HG03354 (cell line): ENCODE measurements around the gene HNRNPR.
A peak's percentile ranks its signal among the peaks of the same experiment; 100 is the strongest.

Experiments
- ATAC-seq: cut with Tn5 transposase; IDR thresholded peaks from one replicate; pipeline ENCODE4 v1.9.1; 2021; ENCODE audit warnings: mild to moderate bottlenecking; ENCODE audit not compliant: unreplicated experiment, poor library complexity, severe bottlenecking

The HNRNPR gene

GRCh38 chr1:23370330-23370708, 26.2 kb upstream of the HNRNPR start:
- no peak for ATAC-seq

DNA sequence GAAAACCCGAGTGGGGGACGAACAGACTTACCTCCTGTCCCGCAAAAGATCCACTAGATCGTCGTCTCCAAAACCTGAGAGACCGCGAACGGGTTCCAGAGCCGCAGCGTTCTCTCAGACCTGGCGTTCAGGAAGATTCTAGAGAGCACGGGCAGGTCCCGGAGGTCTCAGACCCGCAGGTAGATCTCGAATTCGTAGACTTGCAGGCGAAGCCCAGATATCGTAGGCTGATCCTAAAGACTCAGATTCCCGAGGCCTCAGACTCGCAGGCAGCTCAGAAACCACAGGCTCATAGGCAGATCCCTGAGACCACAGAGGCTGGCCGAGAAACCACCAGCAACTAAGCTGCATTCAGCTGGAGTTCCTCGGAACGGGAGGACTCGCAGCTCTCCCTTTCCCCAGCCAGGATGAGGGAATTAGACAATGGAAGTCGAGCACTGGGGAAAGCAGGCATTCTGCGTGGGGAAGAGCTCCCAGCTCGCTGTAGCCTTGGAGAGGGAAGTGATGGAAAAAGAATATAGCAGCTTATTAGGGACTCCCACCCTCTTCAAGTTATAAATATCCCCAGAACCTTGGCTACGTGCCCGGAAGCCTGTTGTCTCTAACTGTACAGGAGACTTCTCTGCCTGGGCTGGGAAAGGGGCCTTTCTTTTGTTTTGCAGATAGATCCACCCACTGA, 25.4 kb upstream of the HNRNPR start, which contains the start of gene ZNF436:
ZNF436 (minus strand) TSS at position 502 of the 679 bp plus-strand sequence. CDS start 1,831 bp downstream, outside the sequence.
- ATAC-seq: no peak

- peak; percentile 75 for ATAC-seq
These were observed 24.7 kb upstream of the HNRNPR start for GRCh38 chr1:23368562-23369334.

DNA sequence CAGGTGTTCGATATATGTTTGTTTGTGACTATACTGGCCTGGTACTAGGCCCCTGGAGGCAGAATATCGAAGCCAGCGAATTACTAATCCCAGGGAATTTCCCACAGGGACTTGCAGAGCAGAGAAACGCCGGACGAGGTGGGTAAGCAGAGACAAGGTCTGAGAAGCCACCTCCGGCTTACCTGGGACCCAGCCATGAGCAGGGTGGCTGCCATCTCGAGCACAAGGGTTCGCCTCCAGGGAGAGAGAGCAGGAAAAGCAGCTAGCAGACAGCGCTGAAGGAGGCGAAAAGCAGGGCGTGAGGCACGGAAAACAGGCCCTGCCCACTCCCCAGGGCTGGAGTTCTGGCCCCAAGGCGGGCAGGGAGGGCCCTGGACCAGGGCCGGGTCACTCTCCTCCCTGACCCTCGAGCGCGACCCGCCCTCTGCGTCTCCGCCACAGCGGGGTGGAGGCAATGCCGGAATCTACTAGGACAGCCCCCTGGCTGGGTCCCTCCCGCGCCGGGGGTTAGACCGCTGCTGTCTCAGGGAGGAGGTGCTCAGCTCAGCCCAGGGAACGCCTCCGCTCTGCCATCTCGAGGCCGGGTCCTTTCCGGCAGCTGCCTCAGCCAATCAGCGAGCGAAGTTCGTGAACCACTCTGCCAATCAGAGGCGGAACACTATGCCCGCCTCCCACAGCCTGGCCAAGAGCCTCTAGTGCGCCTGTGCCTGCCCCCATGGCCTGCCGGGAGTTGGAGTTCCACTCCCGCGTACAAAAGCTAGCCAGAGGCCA, 23.9 kb upstream of the HNRNPR start:
- peak; percentile 91 for ATAC-seq

GRCh38 chr1:23367451-23367790, 23.3 kb upstream of the HNRNPR start:
- no peak for ATAC-seq

GRCh38 chr1:23366598-23366997, 22.5 kb upstream of the HNRNPR start:
- no peak for ATAC-seq

- ATAC-seq: no peak
These were observed 22.1 kb upstream of the HNRNPR start for GRCh38 chr1:23366146-23366545.

GRCh38 chr1:23362218-23362713, 18.2 kb upstream of the HNRNPR start:
- no peak for ATAC-seq

DNA sequence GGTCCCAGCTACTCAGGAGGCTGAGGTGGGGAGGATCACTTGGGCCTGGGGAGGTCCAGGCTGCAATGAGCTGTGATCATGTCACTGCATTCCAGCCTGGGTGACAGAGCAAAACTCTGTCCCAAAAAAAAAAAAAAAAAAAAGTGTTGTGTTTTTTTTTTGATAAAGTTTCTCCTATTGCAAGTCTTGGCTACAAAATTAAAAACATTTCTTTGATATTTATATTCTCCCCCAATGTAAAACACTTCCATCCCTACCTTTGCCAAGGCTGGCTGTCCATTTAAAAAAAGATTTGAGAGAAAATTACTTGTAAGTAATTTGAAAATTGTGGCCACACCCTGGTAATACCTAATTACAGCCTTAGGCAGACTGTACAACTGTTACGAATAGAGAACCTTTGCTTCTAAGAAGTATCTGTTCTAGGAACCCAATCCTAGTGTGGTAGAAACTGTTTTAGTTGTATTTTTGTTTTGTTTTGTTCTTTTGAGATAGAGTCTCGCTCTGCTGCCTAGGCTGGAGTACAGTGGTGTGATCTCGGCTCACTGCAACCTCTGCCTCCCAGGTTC, 14.3 kb upstream of the HNRNPR start:
- no peak for ATAC-seq

- no peak for ATAC-seq
These were observed 13.2 kb upstream of the HNRNPR start for GRCh38 chr1:23357138-23357908.

DNA sequence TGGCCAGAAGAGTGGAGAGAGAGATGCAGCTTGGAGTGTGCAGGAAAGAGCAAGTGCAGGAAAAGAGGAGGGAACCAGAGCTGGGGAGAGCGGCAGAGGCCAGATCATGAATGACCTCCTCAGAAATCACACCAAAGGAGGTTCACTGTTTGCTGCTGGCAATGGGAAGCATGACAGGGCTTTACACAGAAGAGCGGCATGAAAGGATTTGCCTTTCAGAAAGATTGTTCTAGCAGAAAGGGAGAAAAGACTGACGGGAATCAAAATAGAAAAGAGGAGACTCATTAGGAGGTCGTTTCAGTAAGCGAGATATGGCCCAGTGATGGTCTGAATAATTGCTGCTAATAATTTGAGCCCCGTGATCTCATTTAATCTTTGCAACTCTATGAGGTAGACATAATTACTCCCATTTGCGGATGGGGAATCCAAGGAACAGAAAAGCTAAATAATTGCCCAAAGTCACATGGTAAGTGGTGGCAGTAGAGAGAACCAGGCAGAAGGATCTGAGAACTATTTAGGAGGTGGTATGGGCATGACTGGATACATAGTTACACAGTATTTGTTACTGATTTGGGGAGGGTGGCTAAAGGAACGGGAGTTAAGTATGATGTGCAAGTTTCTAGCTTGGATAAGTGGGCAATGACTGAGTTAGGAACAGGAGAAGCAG, 12.5 kb upstream of the HNRNPR start:
- no peak for ATAC-seq

GRCh38 chr1:23354245-23354644, 10.2 kb upstream of the HNRNPR start:
- no peak for ATAC-seq

DNA sequence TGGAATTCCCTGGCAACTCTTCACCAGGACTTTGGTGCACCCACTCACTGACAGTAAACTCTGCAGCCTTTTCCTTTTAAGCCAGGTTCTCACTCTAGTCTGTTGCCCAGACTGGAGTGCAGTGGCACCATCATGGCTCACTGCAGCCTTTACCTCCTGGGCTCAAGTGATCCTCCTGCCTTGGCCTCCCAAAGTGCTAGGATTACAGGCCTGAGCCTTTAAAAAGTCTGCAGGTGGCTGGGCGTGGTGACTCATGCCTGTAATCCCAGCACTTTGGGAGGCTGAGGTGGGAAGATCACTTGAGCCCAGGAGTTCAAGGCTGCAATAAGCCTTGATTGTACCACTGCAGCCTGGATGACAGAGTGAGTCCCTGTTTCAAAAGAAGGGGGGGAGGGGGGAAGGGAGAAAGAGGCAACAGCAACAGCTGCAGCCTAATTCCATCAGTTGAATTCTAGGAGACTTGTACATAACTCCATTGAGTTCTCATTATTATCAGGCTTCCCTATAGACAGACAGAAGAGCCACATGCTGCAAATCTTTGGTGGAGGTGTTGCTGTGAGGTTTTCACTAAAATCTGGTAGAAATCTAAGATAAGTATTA, 8.1 kb upstream of the HNRNPR start:
- no peak for ATAC-seq

DNA sequence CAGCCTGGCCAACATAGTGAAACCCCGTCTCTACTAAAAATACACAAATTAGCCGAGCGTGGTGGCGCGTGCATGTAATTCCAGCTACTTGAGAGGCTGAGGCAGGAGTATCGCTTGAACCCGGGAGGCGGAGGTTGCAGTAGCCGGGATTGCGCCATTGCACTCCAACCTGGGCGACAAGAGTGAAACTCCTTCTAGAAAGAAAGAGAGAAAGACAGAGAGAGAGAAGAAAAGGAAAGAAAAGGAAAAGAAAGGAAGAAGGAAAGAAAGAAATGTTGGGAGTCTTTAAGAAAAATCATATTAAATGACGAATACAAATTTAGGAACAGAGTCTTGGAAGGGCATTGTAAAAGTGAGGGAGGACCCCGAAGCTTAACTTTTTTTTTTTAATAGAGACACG, 1.8 kb upstream of the HNRNPR start:
- no peak for ATAC-seq

GRCh38 chr1:23344987-23345472, 946 bp upstream of the HNRNPR start:
- no peak for ATAC-seq

DNA sequence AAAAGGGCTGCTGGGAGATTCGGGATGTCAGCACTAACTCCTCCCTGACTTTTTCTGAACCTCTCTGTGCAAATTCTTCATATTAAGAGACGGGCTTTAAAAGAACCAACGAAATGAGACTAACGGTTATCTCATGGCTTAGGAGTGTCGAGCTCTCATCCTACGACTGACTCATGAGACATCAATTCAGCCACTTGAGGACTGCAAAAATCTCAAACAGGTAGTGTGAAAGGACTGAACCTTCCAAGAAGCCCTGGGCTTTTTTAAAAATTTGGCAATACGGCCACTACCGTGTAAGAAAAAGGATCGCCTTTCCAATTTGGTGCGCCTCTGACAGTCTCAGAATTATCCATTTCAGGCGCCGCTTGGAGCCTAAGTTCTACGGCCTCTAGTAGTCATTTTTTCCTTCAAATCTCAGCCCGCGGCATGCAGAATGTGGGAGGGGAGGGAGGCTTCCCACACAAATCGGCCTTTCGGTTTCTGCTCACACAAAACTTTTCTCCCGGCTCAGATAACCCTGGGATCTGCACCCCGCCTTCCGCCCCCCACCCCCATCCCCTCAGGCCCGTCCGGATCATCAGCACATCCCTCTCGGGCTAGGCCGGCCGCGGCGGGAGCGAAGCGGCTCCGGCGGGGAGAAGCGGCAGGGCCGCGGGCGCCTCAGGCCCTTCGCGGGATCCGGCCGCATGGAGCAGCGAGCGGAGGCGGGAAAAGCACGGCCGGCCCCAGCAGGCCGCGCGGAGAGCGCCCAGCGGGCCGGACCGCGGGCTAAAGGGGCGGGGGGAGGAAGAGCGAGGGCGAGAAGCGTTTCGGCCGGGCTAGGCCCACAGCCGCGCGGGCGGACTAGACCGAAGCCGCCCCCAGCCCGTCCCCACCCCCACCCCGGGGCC, 618 bp downstream of the HNRNPR start:
- peak; percentile 19 for ATAC-seq

DNA sequence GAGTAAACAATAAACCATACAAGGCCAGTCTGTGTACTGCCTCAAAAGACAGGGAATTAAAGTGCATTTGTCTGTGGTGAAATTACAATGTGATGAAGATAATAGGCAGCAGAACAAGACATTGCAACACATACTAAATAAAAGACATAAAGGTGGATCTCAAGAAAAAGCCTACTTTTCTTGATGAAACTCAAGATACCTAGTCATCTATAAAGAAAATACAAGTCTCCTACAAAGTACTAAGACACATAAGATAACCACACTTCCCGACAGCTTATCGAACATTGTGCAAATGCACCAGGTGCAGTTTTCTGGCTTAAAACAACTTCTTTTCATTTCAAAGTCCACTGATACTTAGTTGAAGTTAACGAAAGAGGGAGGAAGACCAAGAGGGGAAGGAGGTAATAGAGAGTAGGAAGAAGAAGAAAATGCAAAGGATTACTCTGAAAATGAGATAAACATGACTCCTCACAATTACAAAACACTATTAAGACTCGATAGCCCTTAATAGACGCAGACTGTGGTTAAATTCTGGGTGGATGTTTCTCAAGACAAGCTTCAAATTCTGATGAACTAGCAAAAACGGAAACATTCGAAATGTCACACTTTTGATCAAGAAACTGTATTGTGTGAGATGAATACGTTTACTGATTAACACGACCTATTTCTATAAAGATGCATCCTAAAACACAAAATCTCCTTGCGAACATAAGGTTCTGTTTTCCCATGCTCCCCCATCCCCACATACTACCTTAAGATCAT, 2.0 kb downstream of the HNRNPR start:
- ATAC-seq: no peak
